SH-SY5Y (cell line): Measurements from ENCODE around the gene SLC1A5.

ENCODE experiments used
- GATA2 ChIP-seq: IDR thresholded peaks from 2 replicates; pipeline ENCODE4 v1.6.1; 2011; ENCODE audit warnings: mild to moderate bottlenecking, low read depth, low read length
- GATA3 ChIP-seq: IDR thresholded peaks from 2 replicates; pipeline ENCODE4 v1.6.1; 2011; ENCODE audit warnings: low read depth, mild to moderate bottlenecking, low read length, moderate library complexity

- TF ChIP-seq GATA3 (no peak), GATA2 (no peak)
These were observed 58.7 kb downstream of the SLC1A5 start for GRCh38 chr19:46729696-46730095.
